ENCODE data around the gene VEGFB. TPM values are rescaled to one million over a fixed set of nuclear protein-coding genes. Genes with fewer than 3 reads are reported as not detected.

Gene VEGFB
- total RNA-seq, 1 experiment from 2014 or later, result 61.7 TPM

- Mint-ChIP-seq H3K27ac (ENCODE audit: unreplicated experiment) (peak overlapping the region; percentile 54), H3K36me3 (ENCODE audit: insufficient read depth, unreplicated experiment) (peaks cover 17% of the 10 kb centered on the region), H3K9me3 (ENCODE audit: unreplicated experiment) (no peaks in the 10 kb centered on the region), H3K4me3 (ENCODE audit: unreplicated experiment) (peak overlapping the region; percentile 82), H3K27me3 (ENCODE audit: insufficient read depth, unreplicated experiment) (peaks cover 5% of the 10 kb centered on the region), H3K4me1 (ENCODE audit: low read depth, unreplicated experiment) (peaks cover 9% of the 10 kb centered on the region)
- CTCF ChIA-PET, result no interaction called here
- intact Hi-C loops (cut with micrococcal nuclease; ENCODE audit: unreplicated experiment), result no loop called here
- peak in 1 of 2 experiments; percentile 26 for DNase-seq
- H3K4me3 ChIP-seq (ENCODE audit: low read depth, low read length), result no peak overlapping the region
- no peaks in the 10 kb centered on the region for H3K27me3 ChIP-seq (replicated peaks; ENCODE audit: control insufficient read depth, insufficient read depth, low read length)
- no peaks in the 10 kb centered on the region; the same call in 1 of the 2 replicates for H3K36me3 ChIP-seq (ENCODE audit: control insufficient read depth, insufficient read depth, low read length)
- H3K4me1 ChIP-seq, result peaks cover 11% of the 10 kb centered on the region
- no peaks in the 10 kb centered on the region for H3K9me3 ChIP-seq
- POLR2A ChIA-PET, result no interaction called here
- no peak for TF ChIP-seq CTCF (IDR thresholded peaks at IDR 0.05; ENCODE audit: insufficient read depth in 1 of 2, low read depth in 1 of 2, low read length in 1 of 2, severe bottlenecking in 1 of 2, unreplicated experiment in 1 of 2)
- no TSS peak for BruUV-seq (replicated peaks)
Observed at GRCh38 chr11:64286801-64287159, 52.4 kb downstream of the VEGFB start.

- BruUV-seq (replicated peaks), result no TSS peak
- Mint-ChIP-seq H3K27me3 (ENCODE audit: insufficient read depth, unreplicated experiment) (peaks cover 9% of the 10 kb centered on the region), H3K4me3 (ENCODE audit: unreplicated experiment) (no peak overlapping the region), H3K9me3 (ENCODE audit: unreplicated experiment) (no peaks in the 10 kb centered on the region), H3K4me1 (ENCODE audit: low read depth, unreplicated experiment) (peaks cover 9% of the 10 kb centered on the region), H3K36me3 (ENCODE audit: insufficient read depth, unreplicated experiment) (peaks cover 17% of the 10 kb centered on the region), H3K27ac (ENCODE audit: unreplicated experiment) (no peak overlapping the region)
- DNase-seq, result no peak
- intact Hi-C loops (cut with micrococcal nuclease; ENCODE audit: unreplicated experiment), result no loop called here
- Histone ChIP-seq H3K9me3 (no peaks in the 10 kb centered on the region), H3K27me3 (replicated peaks; ENCODE audit: control insufficient read depth, insufficient read depth, low read length) (no peaks in the 10 kb centered on the region; the same call in 1 of the 2 replicates), H3K4me1 (peaks cover 12% of the 10 kb centered on the region), H3K36me3 (ENCODE audit: control insufficient read depth, insufficient read depth, low read length) (no peaks in the 10 kb centered on the region), H3K4me3 (ENCODE audit: low read depth, low read length) (no peak overlapping the region)
- CTCF ChIA-PET, result no interaction called here
- POLR2A ChIA-PET, result no interaction called here
- no peak for TF ChIP-seq CTCF (IDR thresholded peaks at IDR 0.05; ENCODE audit: insufficient read depth in 1 of 2, low read depth in 1 of 2, low read length in 1 of 2, severe bottlenecking in 1 of 2, unreplicated experiment in 1 of 2)
Observed at GRCh38 chr11:64287676-64288352, 53.4 kb downstream of the VEGFB start.

GRCh38 chr11:64288353-64288750 is 54.0 kb downstream of the VEGFB start:
- Mint-ChIP-seq H3K36me3 (ENCODE audit: insufficient read depth, unreplicated experiment) (peaks cover 17% of the 10 kb centered on the region), H3K4me3 (ENCODE audit: unreplicated experiment) (no peak overlapping the region), H3K4me1 (ENCODE audit: low read depth, unreplicated experiment) (peaks cover 9% of the 10 kb centered on the region), H3K27ac (ENCODE audit: unreplicated experiment) (no peak overlapping the region), H3K27me3 (ENCODE audit: insufficient read depth, unreplicated experiment) (peaks cover 9% of the 10 kb centered on the region), H3K9me3 (ENCODE audit: unreplicated experiment) (no peaks in the 10 kb centered on the region)
- CTCF ChIA-PET, result no interaction called here
- H3K36me3 ChIP-seq (ENCODE audit: control insufficient read depth, insufficient read depth, low read length), result no peaks in the 10 kb centered on the region
- no TSS peak for BruUV-seq (replicated peaks)
- H3K4me1 ChIP-seq, result peaks cover 12% of the 10 kb centered on the region
- no peak for TF ChIP-seq CTCF (IDR thresholded peaks at IDR 0.05; ENCODE audit: insufficient read depth in 1 of 2, low read depth in 1 of 2, low read length in 1 of 2, severe bottlenecking in 1 of 2, unreplicated experiment in 1 of 2)
- intact Hi-C loops (cut with micrococcal nuclease; ENCODE audit: unreplicated experiment), result no loop called here
- H3K4me3 ChIP-seq (ENCODE audit: low read depth, low read length), result no peak overlapping the region
- POLR2A ChIA-PET, result no interaction called here
- no peaks in the 10 kb centered on the region for H3K9me3 ChIP-seq
- peaks cover 2% of the 10 kb centered on the region; the same call in 1 of the 2 replicates for H3K27me3 ChIP-seq (replicated peaks; ENCODE audit: control insufficient read depth, insufficient read depth, low read length)
- DNase-seq, result no peak

Other genes with a start within 250 kb of the VEGFB start
- gene OTUB1, start 248.1 kb upstream of the VEGFB start, total RNA-seq (2022), result 140 and 152 TPM in 2 replicates
- gene FLRT1, start 198.7 kb upstream of the VEGFB start, total RNA-seq (2022), result 0.14 and 0.39 TPM in 2 replicates
- 24.0 and 29.6 TPM in 2 replicates for gene MACROD1, start 68.5 kb upstream of the VEGFB start, total RNA-seq (2022)
- 293 and 297 TPM in 2 replicates for gene STIP1, start 48.4 kb upstream of the VEGFB start, total RNA-seq (2022)
- gene FERMT3, start 27.9 kb upstream of the VEGFB start, total RNA-seq (2022), result 3.3 and 4.3 TPM in 2 replicates
- gene TRPT1, start 8.4 kb upstream of the VEGFB start, total RNA-seq (2022), result 32.1 and 36.8 TPM in 2 replicates
- 31.9 and 33.4 TPM in 2 replicates for gene NUDT22, start 8.3 kb upstream of the VEGFB start, total RNA-seq (2022)
- 22.3 and 22.9 TPM in 2 replicates for gene DNAJC4, start 4.0 kb upstream of the VEGFB start, total RNA-seq (2022)
- gene FKBP2, start 6.5 kb downstream of the VEGFB start, total RNA-seq (2022), result 70.2 and 76.8 TPM in 2 replicates
- 162 and 185 TPM in 2 replicates for gene PPP1R14B, start 12.4 kb downstream of the VEGFB start, total RNA-seq (2022)
- gene PLCB3, start 16.9 kb downstream of the VEGFB start, total RNA-seq (2022), result 37.5 and 40.6 TPM in 2 replicates
- 50.5 and 51.6 TPM in 2 replicates for gene BAD, start 50.1 kb downstream of the VEGFB start, total RNA-seq (2022)
- 52.2 and 58.5 TPM in 2 replicates for gene GPR137, start 51.3 kb downstream of the VEGFB start, total RNA-seq (2022)
- not detected in 2 replicates for gene KCNK4, start 56.7 kb downstream of the VEGFB start, total RNA-seq (2022)
- 12.8 and 16.7 TPM in 2 replicates for gene CATSPERZ, start 65.8 kb downstream of the VEGFB start, total RNA-seq (2022)
- 66.9 and 71.7 TPM in 2 replicates for gene ESRRA, start 70.9 kb downstream of the VEGFB start, total RNA-seq (2022)
- gene TRMT112, start 83.0 kb downstream of the VEGFB start, total RNA-seq (2022), result 235 and 246 TPM in 2 replicates
- 269 and 306 TPM in 2 replicates for gene PRDX5, start 83.5 kb downstream of the VEGFB start, total RNA-seq (2022)
- 3.6 and 3.9 TPM in 2 replicates for gene CCDC88B, start 105.6 kb downstream of the VEGFB start, total RNA-seq (2022)
- 95.7 and 98.6 TPM in 2 replicates for gene RPS6KA4, start 124.6 kb downstream of the VEGFB start, total RNA-seq (2022)